CD4-positive, alpha-beta T cell treated with Interferon alpha-2 for 1 hour (primary cell): Measurements from ENCODE around the gene RC3H1.
"Not testable (repeated sequence)": the region's sequence is repeated elsewhere in the genome, so short reads cannot be mapped to it uniquely, and the experiment has no call there.

ENCODE experiments used
- DNase-seq, 2 donors: peaks; one replicate each; pipeline ENCODE4 v3.0.0-alpha.2; 2020 to 2022

The RC3H1 gene

GRCh38 chr1:174018565-174018964, 3.6 kb downstream of the RC3H1 start:
- no peak for DNase-seq

- DNase-seq, result no peak
Measured at GRCh38 chr1:174017231-174017970, 4.8 kb downstream of the RC3H1 start.

DNA sequence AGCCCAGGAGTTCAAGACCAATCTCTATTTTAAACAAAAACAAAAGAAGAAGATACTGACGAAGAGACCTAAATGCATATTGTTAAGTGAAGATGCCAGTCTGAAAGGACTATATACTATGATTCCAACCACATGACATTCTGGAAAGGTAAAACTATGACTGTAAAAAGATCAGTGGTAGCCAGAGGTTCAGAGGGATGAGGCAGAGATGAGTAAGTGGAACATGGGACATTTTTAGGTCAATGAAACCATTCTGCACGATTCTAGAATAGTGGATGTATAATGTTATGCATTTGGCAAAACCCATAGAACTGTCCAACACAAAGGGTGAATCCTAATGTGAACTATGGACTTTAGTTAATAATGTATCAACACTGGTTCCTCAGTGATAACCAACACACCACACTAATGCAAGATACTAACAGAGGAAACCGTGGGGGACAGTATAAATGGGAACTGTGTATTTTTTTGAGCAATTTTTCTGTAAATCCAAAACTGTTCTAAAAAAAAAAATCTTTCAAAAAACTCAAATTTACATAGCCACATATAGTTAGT, 8.2 kb downstream of the RC3H1 start:
- no peak for DNase-seq

GRCh38 chr1:174008979-174009378, 13.2 kb downstream of the RC3H1 start:
- no peak for DNase-seq

DNA sequence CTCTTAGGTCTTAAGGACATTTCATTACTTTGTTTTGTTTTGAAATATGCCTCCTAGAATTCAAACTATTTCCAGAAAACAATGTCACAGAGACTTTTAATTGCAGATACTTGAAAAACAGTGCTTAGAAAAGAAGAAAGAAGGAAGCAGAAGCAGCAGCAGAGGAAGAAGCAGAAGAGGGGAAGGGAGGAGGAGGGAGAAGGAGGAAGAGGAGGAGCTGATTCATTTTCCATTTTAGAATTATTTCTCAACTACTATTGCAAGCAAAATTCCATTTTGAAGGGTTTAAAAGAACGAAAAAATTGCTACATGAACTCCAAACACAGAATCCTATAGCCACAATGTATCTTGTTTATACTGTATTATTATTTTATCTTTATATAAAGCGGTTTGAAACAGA, 13.9 kb downstream of the RC3H1 start:
- no peak for DNase-seq

- no peak for DNase-seq
Measured at GRCh38 chr1:174007851-174008250, 14.3 kb downstream of the RC3H1 start.

DNA sequence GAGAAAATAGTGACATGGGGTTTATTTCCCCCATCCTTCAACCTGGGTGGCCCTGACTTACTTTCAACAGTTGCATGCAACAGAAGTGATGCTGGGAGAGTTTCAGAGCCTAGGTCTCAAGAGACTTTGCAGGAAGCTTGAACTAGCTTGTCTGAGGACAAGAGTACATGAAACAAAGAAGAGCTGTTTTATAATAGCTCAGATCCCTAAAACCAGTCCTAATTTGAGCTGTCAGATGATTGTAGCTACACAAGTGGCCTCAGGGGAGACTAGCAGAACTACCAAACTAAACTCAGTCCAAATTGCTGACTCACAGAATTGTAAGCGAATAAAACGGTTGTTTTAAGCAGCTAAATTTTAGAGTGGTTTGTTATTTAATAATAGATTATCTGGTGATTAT, 17.1 kb downstream of the RC3H1 start:
- no peak for DNase-seq

GRCh38 chr1:174003867-174004266, 18.3 kb downstream of the RC3H1 start:
- DNase-seq, result no peak

DNA sequence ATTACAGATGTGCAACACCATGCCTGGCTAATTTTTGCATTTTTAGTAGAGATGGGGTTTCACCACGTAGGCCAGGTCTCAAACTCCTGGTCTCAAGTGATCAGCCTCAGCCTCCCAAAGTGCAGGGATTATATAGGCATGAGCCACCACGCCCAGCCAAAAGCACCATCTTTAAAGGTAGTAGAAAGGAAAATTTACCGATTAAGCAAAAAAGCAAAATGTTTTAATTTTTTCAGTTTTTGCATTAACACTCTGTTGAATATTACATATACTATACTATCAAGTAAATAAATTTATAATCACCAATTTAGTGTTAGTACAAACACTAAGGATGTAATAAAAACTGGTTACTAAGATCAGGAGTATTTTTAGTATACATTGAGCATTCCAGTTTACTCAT, 20.6 kb downstream of the RC3H1 start:
- no peak for DNase-seq

- DNase-seq, result no peak
Measured at GRCh38 chr1:174000371-174000770, 21.8 kb downstream of the RC3H1 start.

GRCh38 chr1:173997791-173998190, 24.4 kb downstream of the RC3H1 start:
- no peak for DNase-seq

- DNase-seq, result no peak
Measured at GRCh38 chr1:173996995-173997394, 25.2 kb downstream of the RC3H1 start.

GRCh38 chr1:173995475-173995874, 26.7 kb downstream of the RC3H1 start:
- DNase-seq, result no peak

DNA sequence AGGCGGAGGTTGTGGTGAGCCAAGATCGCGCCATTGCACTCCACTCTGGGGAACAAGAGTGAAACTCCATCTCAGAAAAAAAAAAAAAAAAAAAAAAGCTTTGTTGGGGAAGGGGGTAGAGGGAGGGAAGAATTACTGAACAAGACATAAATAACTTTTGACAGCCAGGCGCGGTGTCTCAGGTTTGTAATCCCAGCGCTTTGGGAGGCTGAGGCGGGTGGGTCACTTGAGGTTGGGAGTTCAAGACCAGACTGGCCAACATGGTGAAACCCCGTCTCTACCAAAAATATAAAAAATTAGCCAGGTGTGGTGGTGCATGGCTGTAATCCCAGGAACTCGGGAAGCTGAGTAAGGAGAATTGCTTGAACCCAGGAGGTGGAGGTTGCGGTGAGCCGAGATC, 28.2 kb downstream of the RC3H1 start:
- not testable (repeated sequence) for DNase-seq

- no peak for DNase-seq
Measured at GRCh38 chr1:173988068-173988467, 34.1 kb downstream of the RC3H1 start.

GRCh38 chr1:173986951-173987350, 35.2 kb downstream of the RC3H1 start:
- DNase-seq, result no peak

DNA sequence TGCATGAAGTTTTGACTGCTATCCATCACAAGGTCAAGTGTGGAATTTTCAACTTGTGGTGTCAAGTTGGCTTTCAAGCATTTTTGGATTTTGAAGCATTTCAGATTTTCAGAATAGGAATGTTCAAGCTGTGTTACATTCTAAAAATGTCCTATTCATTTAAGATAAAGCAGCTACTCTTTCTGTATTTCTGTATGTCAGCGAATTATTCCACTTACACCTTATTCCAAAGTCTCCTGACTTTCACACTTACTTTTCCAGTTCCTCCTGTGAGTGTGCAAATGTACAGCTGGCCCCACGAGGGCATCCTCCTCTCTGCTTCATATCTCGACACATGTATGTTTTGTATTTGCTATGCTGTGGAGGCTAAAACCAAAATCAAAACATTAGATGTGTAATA, 51.9 kb downstream of the RC3H1 start:
- DNase-seq, result no peak

- not testable (repeated sequence) for DNase-seq
Measured at GRCh38 chr1:173965896-173966295, 56.3 kb downstream of the RC3H1 start.

GRCh38 chr1:173963477-173963876, 58.7 kb downstream of the RC3H1 start:
- no peak for DNase-seq

DNA sequence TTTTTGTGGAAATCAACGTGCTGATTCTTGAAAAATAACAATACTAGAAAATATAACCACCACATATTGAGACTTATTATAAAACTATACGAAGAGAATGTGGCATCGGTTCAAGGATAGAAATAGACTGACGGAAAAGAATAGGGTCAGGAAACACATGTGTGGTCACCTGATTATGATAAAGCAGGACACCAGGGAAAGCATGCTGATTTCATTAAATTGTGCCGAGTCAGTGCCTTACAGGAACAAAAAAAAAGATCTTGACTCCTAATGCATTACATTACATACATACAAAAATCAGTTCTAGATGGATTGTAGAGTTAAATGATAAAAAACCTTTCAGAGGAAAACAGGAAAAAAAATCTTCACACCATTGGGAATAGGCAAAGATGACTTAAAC, 61.5 kb downstream of the RC3H1 start:
- no peak for DNase-seq

- DNase-seq, result no peak
Measured at GRCh38 chr1:173954179-173954578, 68.0 kb downstream of the RC3H1 start.

DNA sequence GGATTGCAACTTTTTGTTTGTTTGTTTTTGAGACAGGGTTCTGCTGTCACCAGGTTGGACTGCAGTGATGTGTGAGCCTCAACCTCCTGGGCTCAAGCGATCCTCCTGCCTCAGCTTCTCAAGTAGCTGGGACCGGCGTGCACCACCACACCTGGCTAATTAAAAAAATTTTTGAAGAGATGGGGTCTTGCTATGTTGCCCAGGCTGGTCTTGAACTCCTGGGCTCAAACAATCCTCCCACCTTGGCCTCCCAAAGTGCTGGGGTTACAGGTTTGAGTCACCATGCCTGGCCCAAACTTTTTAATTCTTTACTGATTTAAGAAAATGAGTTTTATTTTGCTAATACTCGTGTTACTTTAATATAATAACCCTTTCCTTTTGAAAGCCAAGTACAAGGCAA, 73.6 kb downstream of the RC3H1 start:
- DNase-seq, result no peak

- no peak for DNase-seq
Measured at GRCh38 chr1:173946380-173946921, 75.7 kb downstream of the RC3H1 start.

GRCh38 chr1:173937062-173937461, 85.1 kb downstream of the RC3H1 start:
- DNase-seq, result no peak

DNA sequence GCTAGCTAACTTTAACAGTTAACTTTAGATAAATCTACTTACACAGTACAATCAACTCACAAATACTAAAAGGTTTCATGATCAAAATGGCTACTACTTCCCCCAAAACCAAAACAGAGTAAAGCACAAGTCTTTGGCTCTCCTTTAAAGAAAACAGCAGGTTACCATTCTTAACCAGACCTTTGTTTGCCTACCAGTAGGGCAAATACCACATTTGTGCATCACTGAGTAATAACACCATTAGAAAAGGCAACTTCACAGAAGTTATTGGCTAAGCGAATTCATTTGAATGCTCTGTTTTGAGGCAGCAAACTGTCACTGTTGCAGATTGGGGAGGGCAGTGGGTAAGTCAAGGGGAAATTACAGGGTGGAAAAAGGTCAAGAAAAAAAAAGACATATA, 87.7 kb downstream of the RC3H1 start:
- no peak for DNase-seq
